Karpas-422 (cell line): ENCODE results near the gene MTHFS. TPM values are rescaled to one million over a fixed set of nuclear protein-coding genes. Genes with fewer than 3 reads are reported as not detected.

Source experiments
- DNase-seq: peaks from one replicate; pipeline ENCODE4 v3.0.0-alpha.2; 2015
- H2AFZ ChIP-seq: fragments of 200-600 bp; sonication (generic); 2 replicates; pipeline ENCODE4 v1.6.1; 2014; ENCODE audit warnings: antibody characterized with exemption, low read length, mixed read lengths
- H3K27ac ChIP-seq: fragments of 200-600 bp; sonication (generic); 2 replicates; pipeline ENCODE4 v1.5.1; 2014; ENCODE audit warnings: mild to moderate bottlenecking, low read length, moderate library complexity
- H3K27me3 ChIP-seq: fragments of 200-600 bp; sonication (generic); 2 replicates; pipeline ENCODE4 v1.6.1; 2014; ENCODE audit warnings: low read length, mixed read lengths
- H3K36me3 ChIP-seq: fragments of 200-600 bp; sonication (generic); 2 replicates; pipeline ENCODE4 v1.6.1; 2014; ENCODE audit warnings: low read length, mixed read lengths; ENCODE audit not compliant: insufficient read depth
- H3K4me1 ChIP-seq: fragments of 200-600 bp; sonication (generic); 2 replicates; pipeline ENCODE4 v1.6.1; 2014; ENCODE audit warnings: mild to moderate bottlenecking, low read length, mixed read lengths
- H3K4me2 ChIP-seq: fragments of 200-600 bp; sonication (generic); 2 replicates; pipeline ENCODE4 v1.6.1; 2014; ENCODE audit warnings: low read length, low read depth, mild to moderate bottlenecking; ENCODE audit not compliant: poor library complexity, severe bottlenecking
- H3K4me3 ChIP-seq: fragments of 200-600 bp; sonication (generic); 2 replicates; pipeline ENCODE4 v1.5.1; 2014; ENCODE audit warnings: mild to moderate bottlenecking, antibody characterized with exemption, low read length, mixed read lengths
- H3K79me2 ChIP-seq: fragments of 200-600 bp; sonication (generic); 2 replicates; pipeline ENCODE4 v1.6.1; 2014; ENCODE audit warnings: mild to moderate bottlenecking, low read length, mixed read lengths
- H3K9ac ChIP-seq: fragments of 200-600 bp; sonication (generic); 2 replicates; pipeline ENCODE4 v1.6.0; 2014; ENCODE audit warnings: low read length
- H3K9me2 ChIP-seq: fragments of 200-600 bp; sonication (generic), shearing (Covaris generic); replicated peaks from 2 replicates; pipeline ENCODE4 v1.6.0; 2014; ENCODE audit warnings: mild to moderate bottlenecking, low read length, moderate library complexity; ENCODE audit not compliant: insufficient read depth
- H3K9me3 ChIP-seq: fragments of 300-700, 200-600 bp; sonication (generic); 2 replicates; pipeline ENCODE4 v1.6.1; 2014; ENCODE audit warnings: low read length, mixed read lengths
- H4K20me1 ChIP-seq: fragments of 200-600 bp; sonication (generic); 2 replicates; pipeline ENCODE4 v1.6.1; 2014; ENCODE audit warnings: mild to moderate bottlenecking, antibody characterized with exemption, low read length, low read depth; ENCODE audit not compliant: insufficient read depth
- small RNA-seq: library from RNA; depleted of rRNA; stranded (forward); fragments of <200 nt; gene quantifications from one replicate; pipeline ENCODE3, GENCODE V24; 2014
- total RNA-seq: library from RNA; depleted of rRNA; stranded (reverse); fragments of >200 nt; shearing (Covaris generic); gene quantifications from 2 replicates; pipeline ENCODE4 v1.2.3, GENCODE V29; 2014; ENCODE audit warnings: low replicate concordance; rRNA removed

MTHFS gene
- total RNA-seq, 1 experiment from 2014 or later = 35.5 TPM

- H3K27ac ChIP-seq = no peak overlapping the region
- no peak for DNase-seq
- H3K9me3 ChIP-seq = peaks cover 4% of the 10 kb centered on the region
- H3K4me2 ChIP-seq = no peak overlapping the region
- no peaks in the 10 kb centered on the region for H3K79me2 ChIP-seq
- H3K36me3 ChIP-seq = 0 out of 2 replicates have a peak, but pooled peaks cover 3% of the 10 kb centered on the region
- H3K27me3 ChIP-seq = no peaks in the 10 kb centered on the region
- H3K4me3 ChIP-seq = no peak overlapping the region
- no peaks in the 10 kb centered on the region for H3K9me2 ChIP-seq
- H3K4me1 ChIP-seq = no peaks in the 10 kb centered on the region
- 0 out of 2 replicates have a peak, but pooled peaks cover 4% of the 10 kb centered on the region for H4K20me1 ChIP-seq
- no peak overlapping the region for H3K9ac ChIP-seq
- H2AFZ ChIP-seq = no peak overlapping the region
Measured at GRCh38 chr15:79816571-79816970, 80.2 kb downstream of the MTHFS start.

GRCh38 chr15:79815468-79815867 lies 81.3 kb downstream of the MTHFS start:
- H3K4me3 ChIP-seq = no peak overlapping the region
- peaks cover 4% of the 10 kb centered on the region for H3K9me3 ChIP-seq
- no peaks in the 10 kb centered on the region for H3K27me3 ChIP-seq
- H4K20me1 ChIP-seq = 0 out of 2 replicates have a peak, but pooled peaks cover 4% of the 10 kb centered on the region
- H3K9me2 ChIP-seq = no peaks in the 10 kb centered on the region
- H3K36me3 ChIP-seq = 0 out of 2 replicates have a peak, but pooled peaks cover 3% of the 10 kb centered on the region
- H3K4me2 ChIP-seq = no peak overlapping the region
- no peak for DNase-seq
- H2AFZ ChIP-seq = no peak overlapping the region
- H3K9ac ChIP-seq = no peak overlapping the region
- H3K79me2 ChIP-seq = no peaks in the 10 kb centered on the region
- no peak overlapping the region for H3K27ac ChIP-seq
- H3K4me1 ChIP-seq = no peaks in the 10 kb centered on the region

- no peaks in the 10 kb centered on the region for H3K9me3 ChIP-seq
- H3K79me2 ChIP-seq = no peaks in the 10 kb centered on the region
- no peaks in the 10 kb centered on the region for H3K36me3 ChIP-seq
- no peaks in the 10 kb centered on the region for H3K4me1 ChIP-seq
- H3K9me2 ChIP-seq = no peaks in the 10 kb centered on the region
- no peak overlapping the region for H3K27ac ChIP-seq
- H3K9ac ChIP-seq = no peak overlapping the region
- no peak overlapping the region for H3K4me3 ChIP-seq
- no peak overlapping the region for H3K4me2 ChIP-seq
- H4K20me1 ChIP-seq = no peaks in the 10 kb centered on the region
- DNase-seq = no peak
- no peak overlapping the region for H2AFZ ChIP-seq
- H3K27me3 ChIP-seq = no peaks in the 10 kb centered on the region
Measured at GRCh38 chr15:79812541-79812940, 84.3 kb downstream of the MTHFS start.

GRCh38 chr15:79811406-79812405 lies 85.1 kb downstream of the MTHFS start:
- Histone ChIP-seq H3K9ac (no peak overlapping the region), H3K4me2 (no peak overlapping the region), H3K9me2 (no peaks in the 10 kb centered on the region), H3K27me3 (no peaks in the 10 kb centered on the region), H2AFZ (no peak overlapping the region), H3K4me3 (no peak overlapping the region), H3K36me3 (no peaks in the 10 kb centered on the region), H3K79me2 (no peaks in the 10 kb centered on the region), H3K4me1 (no peaks in the 10 kb centered on the region; the same call in 1 of the 2 replicates), H3K9me3 (no peaks in the 10 kb centered on the region), H4K20me1 (no peaks in the 10 kb centered on the region), H3K27ac (no peak overlapping the region)
- DNase-seq = no peak

- Histone ChIP-seq H3K4me1 (peaks cover 4% of the 10 kb centered on the region), H2AFZ (no peak overlapping the region), H3K9ac (no peak overlapping the region), H3K4me2 (no peak overlapping the region), H3K4me3 (no peak overlapping the region), H3K79me2 (no peaks in the 10 kb centered on the region), H3K27me3 (no peaks in the 10 kb centered on the region), H4K20me1 (no peaks in the 10 kb centered on the region), H3K27ac (no peak overlapping the region), H3K36me3 (no peaks in the 10 kb centered on the region), H3K9me2 (no peaks in the 10 kb centered on the region), H3K9me3 (no peaks in the 10 kb centered on the region)
- no peak for DNase-seq
Measured at GRCh38 chr15:79804838-79805237, 92.0 kb downstream of the MTHFS start.

GRCh38 chr15:79798311-79798710 lies 98.5 kb downstream of the MTHFS start:
- Histone ChIP-seq H4K20me1 (no peaks in the 10 kb centered on the region), H3K4me3 (no peak overlapping the region), H3K9ac (no peak overlapping the region), H3K27me3 (no peaks in the 10 kb centered on the region), H3K4me1 (no peaks in the 10 kb centered on the region), H3K9me2 (no peaks in the 10 kb centered on the region), H3K36me3 (no peaks in the 10 kb centered on the region), H3K79me2 (no peaks in the 10 kb centered on the region), H2AFZ (no peak overlapping the region), H3K9me3 (no peaks in the 10 kb centered on the region), H3K27ac (no peak overlapping the region), H3K4me2 (no peak overlapping the region)
- DNase-seq = no peak

Small RNAs within 50 kb of the gene (small RNA-seq; reads per million reads assigned to genes)
- not detected for gene RNU6-667P

Other genes with a start within 250 kb of the MTHFS start
- 1.4 TPM in 1 of 2 replicates, not detected in the other for gene BCL2A1, start 74.2 kb upstream of the MTHFS start, total RNA-seq
- 114 and 174 TPM in 2 replicates for gene ZFAND6, start 162.7 kb upstream of the MTHFS start, total RNA-seq